ENCODE results near the gene UFSP1.
"Not testable (repeated sequence)": the region's sequence is repeated elsewhere in the genome, so short reads cannot be mapped to it uniquely, and the experiment has no call there.

UFSP1 gene

DNA sequence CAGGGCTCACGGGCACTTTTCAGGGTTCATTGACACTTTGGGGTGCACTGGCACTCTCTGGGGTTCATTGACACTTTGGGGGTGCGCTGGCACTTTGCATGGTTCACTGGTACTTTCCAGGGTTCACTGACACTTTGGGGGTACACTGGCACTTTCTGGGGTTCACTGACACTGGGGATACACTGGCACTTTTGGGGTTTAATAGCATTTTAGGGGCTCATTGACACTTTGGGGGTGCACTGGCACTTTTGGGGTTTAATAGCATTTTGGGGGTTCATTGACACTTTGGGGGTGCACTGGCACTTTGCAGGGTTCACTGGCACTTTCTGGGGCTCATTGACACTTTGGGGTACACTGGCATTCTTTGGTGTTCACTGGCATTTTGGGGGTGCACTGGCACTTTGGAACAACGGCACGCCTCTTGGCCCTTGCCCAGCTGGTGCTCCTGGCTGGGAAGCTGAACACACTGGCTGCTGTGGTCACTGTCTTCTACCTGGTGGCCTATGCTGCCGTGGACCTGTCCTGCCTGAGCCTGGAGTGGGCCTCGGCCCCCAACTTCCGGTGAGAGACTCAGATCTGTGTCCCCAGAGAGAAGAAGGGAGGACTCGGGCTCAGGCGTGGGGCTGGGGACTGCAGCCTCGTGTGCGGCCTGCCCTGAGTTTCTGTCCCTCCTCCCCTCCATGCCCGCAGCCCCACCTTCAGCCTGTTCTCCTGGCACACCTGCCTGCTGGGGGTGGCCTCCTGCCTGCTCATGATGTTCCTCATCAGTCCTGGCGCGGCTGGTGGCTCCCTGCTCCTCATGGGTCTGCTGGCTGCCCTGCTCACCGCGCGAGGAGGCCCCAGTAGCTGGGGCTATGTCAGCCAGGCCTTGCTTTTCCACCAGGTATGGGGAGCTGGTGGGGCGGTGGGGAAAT, 28.6 kb downstream of the UFSP1 start:
- in situ Hi-C loops (cut with MboI; ENCODE audit: low sequenced_read_pairs), result no loop called here

DNA sequence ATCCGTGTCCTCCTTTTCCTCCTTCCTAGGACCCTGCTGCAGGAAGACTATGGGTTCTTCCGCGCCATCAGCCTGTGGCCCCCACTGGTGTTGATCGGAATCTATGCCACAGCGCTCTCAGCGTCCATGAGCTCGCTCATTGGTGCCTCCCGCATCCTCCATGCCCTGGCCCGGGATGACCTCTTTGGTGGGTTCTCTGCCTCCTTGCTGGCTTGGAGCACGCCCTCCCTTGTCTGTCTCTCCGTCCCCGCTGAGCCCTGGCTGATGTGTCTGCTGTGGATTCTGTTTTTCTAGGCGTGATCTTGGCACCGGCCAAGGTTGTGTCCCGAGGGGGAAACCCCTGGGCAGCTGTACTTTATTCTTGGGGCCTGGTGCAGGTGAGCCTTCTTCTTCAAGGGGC, 29.7 kb downstream of the UFSP1 start:
- in situ Hi-C loops (cut with MboI; ENCODE audit: low sequenced_read_pairs), result no loop called here

DNA sequence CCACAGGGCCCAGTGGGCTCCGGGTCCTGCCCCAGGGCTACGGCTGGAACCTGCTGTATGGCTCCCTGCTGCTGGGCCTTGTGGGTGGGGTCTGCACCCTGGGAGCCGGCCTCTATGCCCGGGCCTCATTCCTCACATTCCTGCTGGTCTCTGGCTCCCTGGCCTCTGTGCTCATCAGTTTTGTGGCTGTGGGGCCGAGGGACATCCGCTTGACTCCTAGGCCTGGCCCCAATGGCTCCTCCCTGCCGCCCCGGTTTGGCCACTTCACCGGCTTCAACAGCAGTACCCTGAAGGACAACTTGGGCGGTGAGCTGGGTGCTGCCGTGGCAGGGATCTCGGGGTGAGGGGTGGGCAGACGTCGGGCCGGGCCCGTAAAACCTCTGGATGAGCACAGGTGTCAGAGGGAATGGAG, 32.6 kb downstream of the UFSP1 start:
- in situ Hi-C loops (cut with MboI; ENCODE audit: low sequenced_read_pairs), result no loop called here

DNA sequence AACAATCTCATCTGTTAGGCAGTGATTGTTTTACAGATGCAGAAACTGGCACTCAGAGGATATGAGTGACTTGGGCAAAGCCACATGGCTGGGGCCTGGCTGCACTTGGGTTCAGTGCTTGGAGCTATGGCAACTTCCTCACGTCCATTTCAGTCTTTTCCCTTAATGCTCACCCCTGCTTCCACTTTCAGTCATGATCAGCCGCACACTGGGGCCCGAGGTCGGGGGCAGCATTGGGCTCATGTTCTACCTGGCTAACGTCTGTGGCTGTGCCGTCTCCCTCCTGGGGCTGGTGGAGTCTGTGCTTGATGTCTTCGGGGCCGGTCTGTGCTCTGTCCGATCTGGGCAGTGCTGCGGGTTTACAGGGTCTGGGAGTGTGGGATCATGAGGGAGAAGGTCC, 34.0 kb downstream of the UFSP1 start:
- in situ Hi-C loops (cut with MboI; ENCODE audit: low sequenced_read_pairs), result no loop called here

DNA sequence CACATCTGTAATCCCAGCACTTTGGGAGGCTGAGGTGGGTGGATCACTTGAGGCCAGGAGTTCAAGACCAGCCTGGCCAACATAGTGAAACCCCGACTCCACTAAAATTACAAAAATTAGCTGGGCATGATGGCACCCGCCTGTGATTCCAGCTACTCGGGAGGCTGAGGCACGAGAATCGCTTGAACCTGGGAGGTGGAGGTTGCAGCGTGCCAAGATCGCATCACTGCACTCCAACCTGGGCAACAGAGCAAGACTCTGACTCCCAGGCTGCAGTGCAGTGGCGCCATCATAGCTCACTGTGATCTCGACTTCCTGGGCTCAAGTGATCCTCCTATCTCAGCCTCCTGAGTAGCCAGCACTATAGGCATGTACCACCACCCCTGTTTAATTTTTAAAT, 34.6 kb downstream of the UFSP1 start:
- in situ Hi-C loops (cut with MboI; ENCODE audit: low sequenced_read_pairs), result not testable (repeated sequence)

DNA sequence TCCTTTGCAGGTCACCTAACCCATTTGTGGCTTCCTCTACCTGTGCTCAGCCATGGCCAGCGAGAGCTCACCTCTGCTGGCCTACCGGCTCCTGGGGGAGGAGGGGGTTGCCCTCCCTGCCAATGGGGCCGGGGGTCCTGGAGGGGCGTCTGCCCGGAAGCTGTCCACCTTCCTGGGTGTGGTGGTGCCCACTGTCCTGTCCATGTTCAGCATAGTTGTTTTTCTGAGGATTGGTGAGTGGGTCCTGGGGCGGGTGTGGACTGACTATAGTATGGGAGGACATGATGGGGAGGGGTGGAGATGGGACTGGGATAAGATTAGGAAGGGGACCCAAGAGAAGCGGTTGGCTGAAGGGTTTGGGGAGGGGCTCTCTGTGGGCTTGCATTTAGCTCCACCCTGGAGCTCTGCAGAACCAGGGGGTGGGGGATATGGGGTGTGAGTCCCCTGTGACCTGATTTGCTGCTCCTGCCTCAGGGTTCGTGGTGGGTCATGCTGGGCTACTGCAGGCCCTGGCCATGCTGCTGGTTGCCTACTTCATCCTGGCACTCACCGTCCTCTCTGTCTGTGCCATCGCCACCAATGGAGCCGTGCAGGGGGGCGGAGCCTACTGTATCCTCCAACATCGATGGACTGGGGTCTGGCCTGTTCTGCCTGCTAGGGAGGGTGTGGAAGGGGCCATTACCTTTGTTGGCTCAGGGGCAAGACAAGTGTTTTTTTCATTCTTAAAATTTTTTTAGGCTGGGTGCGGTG, 35.2 kb downstream of the UFSP1 start:
- in situ Hi-C loops (cut with MboI; ENCODE audit: low sequenced_read_pairs), result no loop called here

DNA sequence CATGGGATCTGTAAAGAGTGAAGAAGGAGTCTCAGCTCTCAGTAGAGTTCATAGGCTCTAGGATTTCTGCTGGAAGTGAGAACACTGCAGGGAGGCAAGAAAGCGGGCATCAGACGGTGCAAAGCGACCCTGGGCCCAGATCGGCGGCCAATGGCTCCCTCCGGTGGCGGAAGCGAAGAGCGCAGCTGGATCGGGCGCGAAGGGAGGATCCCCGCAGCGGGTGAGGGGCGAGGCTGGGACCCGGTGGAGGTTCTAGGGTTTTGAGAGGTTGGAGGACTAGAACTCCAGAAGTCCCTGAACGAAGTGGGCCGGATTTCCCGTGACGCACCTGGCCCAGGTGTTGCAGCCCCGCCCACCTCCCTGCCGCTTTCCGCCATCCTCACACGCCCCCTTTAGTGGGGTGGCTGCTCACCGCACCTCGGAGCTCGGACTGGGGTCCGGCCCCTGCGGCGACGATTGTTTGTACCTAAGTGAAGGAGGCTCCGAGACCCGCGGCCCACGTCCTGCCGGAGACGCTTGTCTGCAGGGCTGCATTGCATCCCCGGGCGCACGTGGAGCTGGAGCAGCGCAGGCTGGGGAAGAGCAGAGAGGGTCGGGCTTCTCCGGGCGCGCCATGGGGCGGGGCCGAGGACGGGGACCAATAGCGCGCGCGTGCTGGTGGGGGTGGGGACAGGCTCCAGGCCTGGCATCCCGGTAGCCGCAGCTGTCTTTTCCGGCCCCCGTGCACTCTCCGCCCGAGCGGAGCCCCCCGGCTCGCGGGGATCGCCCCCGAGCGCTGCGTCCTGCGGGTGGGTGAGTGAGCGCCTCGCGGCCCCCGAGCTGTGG, 37.3 kb downstream of the UFSP1 start, which contains the start of gene SLC12A9:
Gene SLC12A9 (plus strand): TSS at position 666 of the 825 bp plus-strand sequence. CDS start 1,485 bp downstream, outside the sequence.
- in situ Hi-C loops (cut with MboI; ENCODE audit: low sequenced_read_pairs), result no loop called here

DNA sequence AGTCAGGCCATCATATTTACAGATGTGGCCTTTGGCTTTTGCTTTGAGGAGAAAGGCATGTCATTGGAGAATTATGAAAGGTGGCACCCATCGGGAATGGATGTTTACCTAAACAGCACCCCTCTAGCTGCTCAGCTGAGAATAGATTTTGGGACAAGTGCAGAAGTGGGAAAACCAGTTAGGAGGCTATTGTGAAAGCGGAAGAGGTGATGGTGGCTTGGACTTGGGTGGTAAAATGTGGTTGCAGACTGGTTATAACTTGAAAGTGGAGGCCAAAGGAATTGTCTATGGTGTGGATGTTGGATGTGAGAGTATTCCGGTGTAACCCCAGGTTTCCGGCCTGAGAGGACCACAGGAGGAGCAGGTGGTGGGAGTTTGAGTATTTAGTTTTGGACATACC, 42.2 kb downstream of the UFSP1 start:
- in situ Hi-C loops (cut with MboI; ENCODE audit: low sequenced_read_pairs), result no loop called here

DNA sequence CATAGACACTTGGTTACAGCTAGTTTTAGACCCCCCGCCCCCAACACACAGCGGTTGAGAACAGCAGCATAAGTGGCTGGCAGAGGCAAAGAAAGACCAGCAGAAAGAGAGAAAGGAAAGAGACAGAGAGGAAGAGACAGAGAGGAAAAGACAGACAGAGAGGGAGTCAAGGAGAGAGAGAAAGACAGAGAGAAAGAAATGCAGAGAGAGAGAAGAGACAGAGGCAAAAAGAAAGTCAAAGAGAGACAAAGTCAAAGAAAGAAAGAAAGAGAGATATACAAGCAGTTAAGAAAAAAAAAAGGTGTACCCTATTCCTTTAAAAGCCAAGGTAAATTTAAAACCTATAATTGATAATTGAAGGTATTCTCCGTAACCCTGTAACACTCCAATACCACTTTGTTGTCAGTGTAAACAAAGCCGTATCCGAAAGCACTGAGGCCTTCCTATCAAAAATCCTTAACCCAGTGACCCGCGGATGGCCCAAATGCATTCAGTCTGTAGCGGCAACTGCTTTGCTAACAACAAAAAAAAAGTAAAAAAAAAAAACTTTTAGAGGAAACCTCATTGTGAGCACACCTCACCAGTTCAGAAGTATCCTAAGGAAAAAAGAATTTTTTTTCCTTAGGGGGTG, 48.9 kb downstream of the UFSP1 start:
- in situ Hi-C loops (cut with MboI; ENCODE audit: low sequenced_read_pairs), result no loop called here

DNA sequence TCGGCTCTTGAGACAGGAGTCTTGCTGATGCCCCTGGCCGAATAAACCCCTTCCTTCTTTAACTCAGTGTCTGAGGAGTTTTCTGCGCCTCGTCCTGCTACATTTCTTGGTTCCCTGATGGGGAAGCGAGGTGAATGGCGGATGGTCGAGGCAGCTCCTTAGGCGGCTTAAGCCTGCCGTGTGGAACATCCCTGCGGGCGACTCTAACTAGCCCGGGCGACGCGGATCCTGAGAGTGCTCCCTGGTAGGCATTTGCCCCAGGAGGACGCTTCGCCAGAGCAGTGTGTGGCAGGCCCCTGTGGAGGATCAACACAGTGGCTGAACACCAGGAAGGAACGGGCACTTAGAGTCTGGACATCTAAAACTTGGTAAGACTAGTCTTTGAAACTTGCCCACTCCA, 50.2 kb downstream of the UFSP1 start:
- in situ Hi-C loops (cut with MboI; ENCODE audit: low sequenced_read_pairs), result no loop called here
